ENCODE results near the gene MYO18B.

MYO18B gene

DNA sequence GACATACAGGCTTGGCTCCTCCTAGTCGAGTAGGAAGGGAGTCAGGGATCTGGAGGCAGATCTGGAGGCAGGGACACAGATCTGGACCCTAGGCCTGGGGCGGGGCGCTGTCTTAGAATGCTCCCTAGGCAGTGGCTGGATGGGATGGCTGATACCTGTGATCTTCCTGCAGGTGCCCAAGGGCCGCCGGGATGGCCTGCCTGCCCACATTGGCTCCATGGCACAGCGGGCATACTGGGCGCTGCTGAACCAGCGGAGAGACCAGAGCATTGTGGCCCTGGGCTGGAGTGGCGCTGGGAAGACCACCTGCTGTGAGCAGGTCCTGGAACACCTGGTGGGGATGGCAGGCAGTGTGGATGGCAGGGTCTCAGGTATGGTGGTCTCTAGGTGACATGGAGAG lies 35.4 kb downstream of the MYO18B start:
- DNase-seq (ENCODE audit: low read depth): no peak

DNA sequence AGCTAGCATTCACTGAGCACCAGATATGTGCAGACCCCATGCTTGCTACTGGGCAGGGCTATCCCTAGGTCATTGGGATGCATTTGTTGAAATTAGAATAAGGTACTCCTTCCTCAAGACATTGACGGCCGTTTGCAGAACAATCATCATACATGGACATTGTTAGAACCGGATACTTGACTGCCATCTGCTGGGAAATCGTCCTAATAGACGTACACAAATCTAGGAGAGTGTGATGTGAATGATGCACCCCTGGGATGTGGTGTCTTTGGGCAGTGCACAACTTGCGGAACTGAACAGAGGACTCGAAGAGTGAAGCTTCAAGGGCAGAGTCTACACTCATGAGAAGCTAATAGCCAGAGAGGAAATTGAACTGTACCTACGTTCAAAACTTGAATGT lies 35.9 kb downstream of the MYO18B start:
- DNase-seq (ENCODE audit: low read depth): no peak

DNA sequence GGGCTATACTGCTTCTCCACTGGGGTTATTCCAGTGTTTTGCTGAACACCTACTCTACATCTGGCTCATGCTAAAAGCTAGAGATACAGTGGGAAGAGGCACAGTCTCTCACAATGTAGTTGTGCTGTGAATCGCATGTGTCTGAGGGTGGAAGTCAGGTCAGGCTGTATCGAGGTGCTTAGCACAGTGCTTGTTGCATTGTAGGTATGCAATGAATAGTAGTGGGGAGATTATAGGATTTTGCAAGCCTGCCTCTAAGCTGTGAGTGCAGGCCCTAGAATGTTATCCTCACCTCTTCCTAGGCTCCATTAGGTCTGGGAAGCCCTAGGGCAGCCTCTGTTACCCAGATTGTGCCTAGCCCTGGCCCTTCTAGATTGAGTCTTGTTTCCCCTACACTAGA lies 37.4 kb downstream of the MYO18B start:
- no peak for DNase-seq (ENCODE audit: low read depth)

DNA sequence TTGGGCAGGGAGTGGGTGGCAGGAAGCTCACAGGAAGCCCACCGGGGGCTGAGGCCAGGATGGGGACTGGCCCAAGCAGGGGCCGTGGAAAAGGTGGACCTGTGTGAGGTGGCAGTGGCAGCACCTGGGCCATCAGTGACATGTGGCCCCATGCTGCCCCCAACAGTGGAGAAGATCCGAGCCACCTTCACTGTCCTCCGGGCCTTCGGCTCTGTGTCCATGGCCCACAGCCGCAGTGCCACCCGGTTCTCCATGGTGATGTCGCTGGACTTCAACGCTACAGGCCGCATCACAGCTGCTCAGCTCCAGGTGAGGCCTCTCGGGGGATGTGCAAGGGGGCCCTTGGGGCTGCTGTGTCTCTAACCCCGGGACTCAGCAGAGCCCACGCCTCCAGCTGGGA lies 37.9 kb downstream of the MYO18B start:
- DNase-seq (ENCODE audit: low read depth): no peak

GRCh38 chr22:25780673-25781072 lies 38.7 kb downstream of the MYO18B start:
- no peak for DNase-seq (ENCODE audit: low read depth)

GRCh38 chr22:25781801-25782200 lies 39.8 kb downstream of the MYO18B start:
- no peak for DNase-seq (ENCODE audit: low read depth)

DNA sequence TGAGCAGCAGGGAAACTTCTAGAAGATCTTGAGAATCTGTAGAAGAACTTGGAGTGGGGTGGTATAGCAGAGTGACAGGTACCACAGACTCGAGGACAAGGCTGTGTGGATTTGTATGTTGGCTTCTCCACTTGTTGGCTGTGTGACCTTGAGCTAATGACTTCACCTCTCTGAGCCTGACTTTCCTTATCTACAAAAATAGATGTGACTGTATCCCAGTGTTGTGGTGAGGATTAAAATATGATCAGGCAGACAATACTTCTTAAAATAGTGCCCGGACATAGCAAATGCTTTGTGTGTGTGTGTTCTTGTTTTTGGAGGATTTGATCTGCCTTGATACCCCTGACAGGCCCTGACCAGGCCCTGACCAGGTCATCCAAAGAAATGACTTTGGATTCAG lies 40.8 kb downstream of the MYO18B start:
- no peak for DNase-seq (ENCODE audit: low read depth)

GRCh38 chr22:25783856-25784255 lies 41.9 kb downstream of the MYO18B start:
- DNase-seq (ENCODE audit: low read depth): no peak

DNA sequence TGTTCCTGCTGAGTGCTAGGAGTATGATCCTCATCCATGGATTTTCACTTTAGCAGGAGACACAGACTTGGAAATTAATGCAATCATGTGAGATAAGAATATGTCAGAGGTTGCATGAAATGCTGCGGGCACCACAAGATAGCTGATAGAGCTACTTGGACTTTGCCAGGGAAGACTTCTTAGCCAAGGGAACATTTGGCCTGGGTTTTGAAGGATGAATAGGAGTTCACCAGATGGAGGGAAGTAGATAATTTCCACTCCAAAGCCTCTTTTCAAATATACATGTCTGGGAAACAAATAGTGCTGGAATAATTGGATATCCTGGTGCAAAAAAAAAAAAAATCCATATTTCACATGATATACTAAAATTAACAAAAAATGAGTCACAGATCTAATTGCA lies 44.2 kb downstream of the MYO18B start:
- DNase-seq (ENCODE audit: low read depth): no peak

DNA sequence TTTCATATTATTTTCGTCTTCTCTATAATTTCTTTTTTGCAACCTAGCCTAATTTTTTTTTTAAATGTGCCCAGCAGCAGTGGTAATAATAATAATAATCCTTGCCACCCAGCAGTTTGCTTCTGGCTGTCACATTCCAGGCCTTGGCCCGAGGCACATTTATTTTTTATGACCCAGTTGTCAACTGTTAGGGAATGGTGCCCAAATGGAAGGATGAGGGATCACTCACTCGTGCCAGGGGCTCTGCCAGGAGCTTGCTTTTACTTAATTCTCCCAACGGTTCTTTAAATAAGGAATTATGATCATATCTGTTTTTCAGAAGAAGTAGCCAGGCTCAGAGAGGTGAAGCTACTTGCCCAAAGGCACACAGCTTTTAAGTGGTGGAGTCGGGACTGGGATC lies 49.6 kb downstream of the MYO18B start:
- no peak for DNase-seq (ENCODE audit: low read depth)

DNA sequence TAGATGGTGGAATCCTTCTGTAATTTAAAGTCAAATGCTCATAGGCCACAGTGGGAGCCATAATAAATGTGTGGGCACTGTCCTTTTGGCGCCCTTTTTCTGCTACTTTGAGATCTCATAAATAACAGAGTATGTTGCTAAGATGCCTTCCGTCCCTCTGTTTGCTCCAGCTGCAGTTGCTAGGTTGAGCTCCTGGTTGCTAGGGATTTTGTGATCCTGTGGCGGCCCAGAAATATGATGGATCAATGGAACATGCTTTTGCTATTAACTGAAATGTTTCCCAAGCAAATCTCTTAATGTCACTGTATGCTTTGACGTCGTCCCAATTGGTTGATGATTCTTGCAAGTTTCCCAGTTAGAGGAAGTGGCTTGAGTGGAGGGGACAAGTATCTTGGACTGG lies 53.5 kb downstream of the MYO18B start:
- no peak for DNase-seq (ENCODE audit: low read depth)

DNA sequence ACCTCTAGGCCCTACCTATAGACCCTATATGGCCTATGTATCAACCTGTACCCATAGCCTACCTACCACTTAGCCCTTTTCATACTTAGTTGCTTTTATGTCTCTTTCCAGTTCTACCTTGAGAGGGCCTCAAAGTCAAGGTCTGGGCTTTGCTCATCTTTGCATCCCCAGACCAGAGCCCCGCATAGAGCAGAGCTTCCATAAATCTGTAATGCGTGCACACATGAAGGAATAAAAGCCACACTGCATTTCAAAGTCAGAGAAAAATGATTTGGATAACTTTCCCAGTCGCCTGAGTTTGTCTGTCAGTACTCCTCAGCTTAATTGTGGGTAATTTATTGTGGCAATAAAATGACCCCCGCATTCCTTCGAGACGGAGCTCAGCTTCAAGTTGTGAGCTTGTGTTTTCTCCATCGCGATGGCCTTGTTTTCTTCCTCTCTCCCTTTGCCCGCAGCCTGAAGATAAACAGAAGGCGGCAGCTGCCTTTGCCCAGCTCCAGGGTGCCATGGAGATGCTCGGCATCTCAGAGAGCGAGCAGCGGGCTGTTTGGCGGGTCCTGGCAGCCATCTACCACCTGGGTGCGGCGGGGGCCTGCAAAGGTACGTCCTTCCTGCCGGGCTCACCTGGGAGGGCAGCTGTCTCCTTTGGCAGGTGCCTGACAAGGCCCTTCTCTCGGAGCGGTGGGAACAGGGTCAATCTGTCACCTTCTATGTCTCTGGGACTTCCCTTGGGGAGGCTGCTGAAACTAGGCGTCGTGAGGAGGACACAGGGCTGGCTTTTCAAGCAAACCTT lies 55.7 kb downstream of the MYO18B start:
- no peak for DNase-seq (ENCODE audit: low read depth)

GRCh38 chr22:25800766-25801165 lies 58.8 kb downstream of the MYO18B start:
- no peak for DNase-seq (ENCODE audit: low read depth)

DNA sequence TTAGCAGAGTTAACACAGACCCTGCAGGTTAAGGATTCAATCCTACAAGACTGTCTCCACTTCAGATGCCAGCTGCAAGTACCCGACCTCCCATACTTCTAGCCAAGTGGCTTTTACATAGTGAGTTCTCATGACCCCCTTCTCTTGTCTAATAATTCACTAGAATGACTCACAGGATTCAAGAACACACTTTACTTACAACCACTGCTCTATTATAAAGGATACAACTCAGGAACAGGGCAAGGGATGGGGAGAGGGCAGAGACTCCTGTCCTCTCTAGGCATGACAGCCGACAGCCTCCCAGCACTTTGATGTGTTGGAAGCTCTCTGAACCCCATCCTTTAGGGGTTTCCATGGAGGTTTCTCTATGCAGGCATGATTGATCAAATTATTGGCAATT lies 60.0 kb downstream of the MYO18B start:
- no peak for DNase-seq (ENCODE audit: low read depth)

- DNase-seq (ENCODE audit: low read depth): no peak
Measured at GRCh38 chr22:25804676-25805075, 62.7 kb downstream of the MYO18B start.

DNA sequence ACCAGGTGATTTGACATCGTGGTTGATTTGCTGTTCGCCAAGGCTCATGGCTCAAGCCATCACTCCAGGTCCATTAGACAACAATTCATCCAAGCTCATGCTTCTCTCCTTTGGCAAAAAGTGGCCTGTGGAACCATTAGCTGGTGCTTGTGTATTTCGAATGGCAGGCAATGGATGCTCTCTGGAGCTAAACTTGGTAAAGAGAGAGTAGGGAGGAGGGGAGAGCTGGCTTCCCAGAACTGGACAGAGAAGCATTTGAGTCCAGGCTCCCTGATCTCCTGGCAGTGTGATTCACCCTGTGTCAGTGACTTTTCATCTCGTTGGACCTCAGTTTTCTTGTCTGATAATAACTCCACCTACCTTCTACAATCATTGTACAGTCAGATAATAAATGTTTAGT lies 64.6 kb downstream of the MYO18B start:
- no peak for DNase-seq (ENCODE audit: low read depth)

GRCh38 chr22:25814685-25815084 lies 72.7 kb downstream of the MYO18B start:
- DNase-seq (ENCODE audit: low read depth): no peak

DNA sequence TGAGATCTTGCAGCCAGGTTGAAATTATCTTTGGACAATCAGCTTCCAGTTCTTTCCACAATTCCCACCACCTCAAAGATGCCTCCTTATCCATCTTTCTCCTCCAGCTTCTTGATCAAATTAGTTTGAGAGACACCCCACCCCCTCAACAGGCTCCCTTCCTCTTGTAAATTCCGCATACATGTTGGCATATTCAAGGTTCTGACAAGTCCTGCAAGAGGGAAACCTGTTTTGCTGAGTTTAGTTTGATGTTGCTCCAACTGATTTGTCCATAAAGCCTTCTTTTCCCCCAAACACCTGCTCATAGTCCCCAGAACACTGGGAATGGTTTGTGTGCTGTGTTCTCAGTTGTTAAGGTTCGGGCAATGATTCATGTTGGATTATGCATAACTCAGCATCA lies 73.6 kb downstream of the MYO18B start:
- no peak for DNase-seq (ENCODE audit: low read depth)

DNA sequence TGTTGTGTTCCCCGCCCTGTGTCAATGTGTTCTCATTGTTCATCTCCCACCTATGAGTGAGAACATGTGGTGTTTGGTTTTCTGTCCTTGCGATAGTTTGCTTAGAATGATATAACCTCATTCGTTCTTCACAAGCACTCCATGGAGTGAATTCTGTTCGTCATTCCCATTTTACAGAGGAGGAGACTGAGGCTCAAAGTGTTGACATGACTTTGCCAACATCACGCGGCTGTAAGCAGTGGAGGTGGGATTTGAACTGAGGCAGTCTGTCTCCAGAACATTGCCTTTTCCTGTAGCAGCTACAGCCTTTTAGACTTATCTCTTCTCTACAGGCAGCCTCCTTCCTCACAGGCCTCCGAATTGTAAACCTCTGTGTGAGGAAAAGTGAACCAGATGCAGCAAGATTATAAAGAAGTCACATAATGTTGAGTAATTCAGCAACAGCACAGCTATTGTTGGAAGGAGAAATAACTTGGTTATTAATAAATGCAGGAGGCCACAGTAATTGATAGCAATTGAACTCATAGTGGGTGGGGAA lies 74.6 kb downstream of the MYO18B start:
- DNase-seq (ENCODE audit: low read depth): no peak

DNA sequence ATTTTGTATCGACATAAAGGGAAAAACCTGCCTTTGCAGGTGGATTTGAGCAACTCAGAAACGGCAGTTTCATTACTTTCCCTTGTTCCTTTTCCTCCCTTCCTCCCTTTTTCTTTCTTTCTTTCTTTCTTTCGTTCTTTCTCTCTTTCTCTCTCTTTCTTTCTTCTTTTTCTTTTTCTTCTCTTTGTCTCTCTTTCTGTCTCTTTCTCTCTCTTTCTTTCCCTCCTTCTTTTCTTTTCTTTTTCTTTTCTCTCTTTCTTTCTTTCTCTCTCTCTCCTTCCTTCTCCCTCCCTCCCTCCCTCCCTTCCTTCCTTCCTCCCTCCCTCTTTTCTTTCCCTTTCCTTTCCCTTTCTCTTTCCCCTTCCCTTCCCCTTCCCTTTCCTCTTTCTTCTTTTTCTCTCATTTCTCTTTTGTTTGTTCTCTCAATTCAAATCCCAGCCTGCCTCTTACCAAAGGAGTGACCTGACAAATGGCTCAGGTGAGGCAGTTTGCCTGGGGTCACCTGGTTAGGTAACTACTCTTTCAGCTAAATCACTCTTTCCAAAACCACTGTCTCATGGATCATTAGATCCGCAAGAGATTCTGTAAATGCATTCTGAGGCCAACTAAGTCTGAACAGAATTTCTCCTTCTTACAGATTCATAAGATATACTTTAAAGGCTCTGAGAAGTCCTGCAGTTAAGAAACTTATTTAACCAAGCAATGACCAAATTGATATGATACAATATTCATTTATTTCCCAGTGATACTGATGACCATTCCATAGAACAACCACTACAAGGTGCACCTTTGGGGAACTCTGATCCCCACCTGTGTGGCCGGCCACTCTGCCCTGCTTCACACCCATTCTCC lies 75.3 kb downstream of the MYO18B start:
- no peak for DNase-seq (ENCODE audit: low read depth)

DNA sequence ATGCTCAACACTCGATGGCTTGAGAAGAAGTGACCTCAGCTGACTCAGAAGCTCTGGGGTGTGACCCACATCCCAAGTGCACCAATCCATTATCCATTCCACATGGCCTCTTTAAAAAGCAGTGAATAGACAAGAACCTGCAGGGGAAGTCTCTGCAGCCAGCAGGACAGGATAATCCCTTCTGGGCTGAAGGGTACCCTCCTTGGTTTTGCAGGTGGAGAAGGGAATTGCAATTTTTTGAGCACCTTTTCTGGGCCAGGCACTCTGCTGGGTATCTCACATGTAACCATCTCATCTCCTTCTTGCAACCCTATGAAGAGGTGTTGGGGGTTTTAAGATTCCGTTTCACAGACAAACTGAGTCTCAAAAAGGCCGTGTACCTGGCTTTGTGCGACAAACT lies 76.6 kb downstream of the MYO18B start:
- no peak for DNase-seq (ENCODE audit: low read depth)

DNA sequence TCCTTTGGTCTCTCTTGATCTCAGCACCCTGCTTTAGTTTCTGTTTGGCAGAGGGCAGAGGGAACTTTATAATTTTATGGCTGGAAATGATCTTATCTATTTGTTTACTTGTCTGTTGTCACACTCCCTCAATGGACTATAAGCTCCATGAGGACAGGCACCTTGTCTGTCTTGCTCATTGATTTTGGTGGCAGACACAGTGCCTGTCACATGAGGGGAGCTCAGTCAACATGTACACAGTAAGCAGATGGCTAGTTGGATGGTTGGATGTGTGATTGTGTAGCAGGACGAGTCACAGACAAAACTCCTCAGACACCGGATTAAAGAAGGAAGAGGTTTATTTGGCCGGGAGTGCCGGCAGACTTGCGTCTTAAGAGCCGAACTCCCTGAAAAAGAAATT lies 80.4 kb downstream of the MYO18B start:
- DNase-seq (ENCODE audit: low read depth): no peak

DNA sequence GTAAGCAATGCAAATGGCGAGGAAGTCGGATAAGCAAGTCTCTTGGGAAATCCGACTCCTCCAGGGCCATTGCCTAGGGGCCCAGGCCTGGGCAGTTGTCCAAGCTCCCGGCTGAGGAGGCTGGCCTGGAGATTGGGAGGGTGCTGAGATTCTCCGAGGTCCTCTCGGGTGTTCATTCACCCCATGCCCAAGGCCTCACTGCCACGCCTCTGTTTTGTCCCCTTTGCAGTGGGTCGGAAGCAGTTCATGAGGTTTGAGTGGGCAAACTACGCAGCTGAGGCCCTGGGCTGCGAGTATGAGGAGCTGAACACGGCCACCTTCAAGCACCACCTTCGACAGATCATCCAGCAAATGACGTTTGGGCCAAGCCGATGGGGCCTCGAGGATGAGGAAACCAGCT lies 81.3 kb downstream of the MYO18B start:
- no peak for DNase-seq (ENCODE audit: low read depth)

Measured in activated T-helper 9 cell treated with anti-CD3 and anti-CD28 coated beads, Interleukin-2, amount 50 U/mL, for 16 hours (primary cell).